GM23338 (cell line): ENCODE data around the gene RELN. TPM values are rescaled to one million over a fixed set of nuclear protein-coding genes. Genes with fewer than 3 reads are reported as not detected.

Experiments
- ATAC-seq: fragments of 200-7000 bp; cut with Tn5 transposase; 3 replicates; pipeline ENCODE4 v1.9.1; 2020
- DNase-seq: peaks from one replicate; pipeline ENCODE4 v3.0.0-alpha.2; 2015; ENCODE audit warnings: low spot score
- H2AFZ ChIP-seq: fragments of 200-600 bp; sonication (generic); 2 replicates; pipeline ENCODE4 v1.8.0; 2016; ENCODE audit warnings: antibody characterized with exemption, mild to moderate bottlenecking, moderate library complexity
- H3F3A ChIP-seq: fragments of 200-600 bp; sonication (generic); replicated peaks from 2 replicates; pipeline ENCODE4 v1.8.0; 2017; ENCODE audit warnings: antibody characterized with exemption, mixed run types, low read depth
- H3K27ac ChIP-seq: fragments of 200-600 bp; sonication (generic); 2 replicates; pipeline ENCODE4 v1.6.1; 2016; ENCODE audit warnings: low read depth
- H3K27me3 ChIP-seq: fragments of 200-600 bp; sonication (generic); 2 replicates; pipeline ENCODE4 v1.8.0; 2016; ENCODE audit warnings: mild to moderate bottlenecking, mixed run types, moderate library complexity; ENCODE audit not compliant: insufficient read depth
- H3K36me3 ChIP-seq: fragments of 200-600 bp; sonication (generic); 2 replicates; pipeline ENCODE4 v1.8.0; 2016; ENCODE audit warnings: mild to moderate bottlenecking; ENCODE audit not compliant: insufficient read depth
- H3K4me1 ChIP-seq: fragments of 200-600 bp; sonication (generic); 2 replicates; pipeline ENCODE4 v1.8.0; 2016; ENCODE audit warnings: mild to moderate bottlenecking, moderate library complexity; ENCODE audit not compliant: insufficient read depth
- H3K4me2 ChIP-seq: fragments of 200-600 bp; sonication (generic); 2 replicates; pipeline ENCODE4 v1.7.1; 2017; ENCODE audit warnings: mixed run types
- H3K4me3 ChIP-seq: fragments of 200-600 bp; sonication (generic); 2 replicates; pipeline ENCODE4 v1.6.1; 2016; ENCODE audit warnings: mixed run types
- H3K79me2 ChIP-seq: fragments of 200-600 bp; sonication (generic); replicated peaks from 2 replicates; pipeline ENCODE4 v1.8.0; 2017; ENCODE audit warnings: mild to moderate bottlenecking; ENCODE audit not compliant: insufficient read depth
- H3K9me2 ChIP-seq: fragments of 200-600 bp; sonication (generic); 2 replicates; pipeline ENCODE4 v1.8.0; 2017; ENCODE audit not compliant: insufficient read depth
- H4K20me1 ChIP-seq: fragments of 200-600 bp; sonication (generic); replicated peaks from 2 replicates; pipeline ENCODE4 v1.8.0; 2017; ENCODE audit warnings: mild to moderate bottlenecking; ENCODE audit not compliant: insufficient read depth
- H3K27ac Mint-ChIP-seq: 2 replicates; pipeline ENCODE4 v1.8.0; 2020; ENCODE audit warnings: inconsistent platforms, mild to moderate bottlenecking, moderate library complexity, mixed read lengths
- H3K27me3 Mint-ChIP-seq: 3 replicates; pipeline ENCODE4 v1.8.0; 2022; ENCODE audit warnings: low read depth, mild to moderate bottlenecking, moderate library complexity, mixed read lengths, inconsistent platforms; ENCODE audit not compliant: insufficient read depth, poor library complexity
- H3K36me3 Mint-ChIP-seq: 3 replicates; pipeline ENCODE4 v1.8.0; 2021; ENCODE audit warnings: low read depth, mild to moderate bottlenecking, inconsistent platforms, moderate library complexity, mixed read lengths
- H3K4me1 Mint-ChIP-seq: 3 replicates; pipeline ENCODE4 v1.8.0; 2020; ENCODE audit warnings: mild to moderate bottlenecking, inconsistent platforms, mixed read lengths
- H3K4me3 Mint-ChIP-seq: 3 replicates; pipeline ENCODE4 v1.8.0; 2021; ENCODE audit warnings: moderate library complexity, mild to moderate bottlenecking, inconsistent platforms, mixed read lengths
- H3K9me3 Mint-ChIP-seq: 3 replicates; pipeline ENCODE4 v1.8.0; 2020; ENCODE audit warnings: moderate library complexity, mild to moderate bottlenecking, inconsistent platforms, mixed read lengths
- CREB1 ChIP-seq: fragments of 250-450 bp; sonication (Bioruptor Pico); IDR thresholded peaks from 2 replicates; pipeline ENCODE4 v1.5.0; 2020; ENCODE audit warnings: low read depth, mild to moderate bottlenecking, moderate library complexity
- EZH2 ChIP-seq: fragments of 200-600 bp; sonication (generic); IDR thresholded peaks from one replicate; pipeline ENCODE4 v1.8.0; 2017; ENCODE audit warnings: antibody characterized with exemption, mild to moderate bottlenecking, low read depth; ENCODE audit not compliant: unreplicated experiment
- EZH2phosphoT487 ChIP-seq: fragments of 200-600 bp; sonication (generic); IDR thresholded peaks from one replicate; pipeline ENCODE4 v1.8.1; 2018; ENCODE audit warnings: antibody characterized with exemption; ENCODE audit not compliant: unreplicated experiment
- JUNB ChIP-seq: IDR thresholded peaks from one replicate; pipeline ENCODE4 v1.6.1; 2016; ENCODE audit warnings: antibody characterized with exemption; ENCODE audit not compliant: unreplicated experiment
- NANOG ChIP-seq: IDR thresholded peaks from 2 replicates; pipeline ENCODE4 v1.6.1; 2016; ENCODE audit warnings: antibody characterized with exemption, borderline replicate concordance
- POLR2AphosphoS5 ChIP-seq: IDR thresholded peaks from 2 replicates; pipeline ENCODE4 v1.6.1; 2016; ENCODE audit warnings: antibody characterized with exemption, low read depth
- REST ChIP-seq: IDR thresholded peaks from one replicate; pipeline ENCODE4 v1.6.1; 2018; ENCODE audit warnings: antibody characterized with exemption; ENCODE audit not compliant: unreplicated experiment
- STAT1 ChIP-seq: IDR thresholded peaks from one replicate; pipeline ENCODE4 v1.6.1; 2016; ENCODE audit warnings: antibody characterized with exemption; ENCODE audit not compliant: unreplicated experiment
- ZNF114 ChIP-seq: fragments of 250-450 bp; sonication (Bioruptor Pico); IDR thresholded peaks from 2 replicates; pipeline ENCODE4 v1.5.0; 2020; ENCODE audit warnings: mild to moderate bottlenecking, moderate library complexity
- ZNF331 ChIP-seq: fragments of 250-450 bp; sonication (Bioruptor Pico); IDR thresholded peaks from 2 replicates; pipeline ENCODE4 v1.5.0; 2020; ENCODE audit warnings: low read depth, mild to moderate bottlenecking, moderate library complexity
- ZNF462 ChIP-seq: fragments of 250-450 bp; sonication (Bioruptor Pico); IDR thresholded peaks from 2 replicates; pipeline ENCODE4 v1.5.0; 2020; ENCODE audit warnings: mild to moderate bottlenecking, moderate library complexity
- polyA plus RNA-seq: library from polyadenylated mRNA; unstranded; fragments of >200 nt; fragmentation: Nextera tagmentation; extraction: Ambion mirVana; gene quantifications from 2 replicates; pipeline ENCODE4 v1.2.1, GENCODE V29; 2016
- total RNA-seq: library from RNA; depleted of rRNA; stranded (reverse); fragments of >200 nt; shearing (Covaris generic); gene quantifications from 2 replicates; pipeline ENCODE4 v1.2.3, GENCODE V29; 2014
- TF ChIP-seq, protein P1 (sequence below): IDR thresholded peaks from 2 replicates; pipeline ENCODE4 v1.6.1; 2016; ENCODE audit warnings: antibody characterized with exemption
- TF ChIP-seq, protein P2 (sequence below), 2 experiments: fragments of 200-600 bp in 1 of 2; sonication (generic) in 1 of 2; conservative IDR thresholded peaks; 2 replicates each; pipeline versions ENCODE4 v1.5.1 to v1.6.1; 2016 to 2017; ENCODE audit warnings: antibody characterized with exemption in 2 of 2, low read depth in 2 of 2, mild to moderate bottlenecking in 2 of 2, moderate library complexity in 1 of 2

Gene RELN
- total and polyA plus RNA-seq, 2 experiments from 2014 or later: 0.10 to 0.76 TPM

- H3K27me3 Mint-ChIP-seq: no peaks in the 10 kb centered on the region
- TF ChIP-seq JUNB (no peak), ZNF462 (CRISPR knock-in tag) (no peak), CREB1 (no peak), STAT1 (no peak), EZH2 (no peak), NANOG (no peak), ZNF331 (CRISPR knock-in tag) (no peak), ZNF114 (CRISPR knock-in tag) (no peak), EZH2phosphoT487 (no peak), POLR2AphosphoS5 (no peak), REST (no peak)
- TF ChIP-seq, protein P1, sequence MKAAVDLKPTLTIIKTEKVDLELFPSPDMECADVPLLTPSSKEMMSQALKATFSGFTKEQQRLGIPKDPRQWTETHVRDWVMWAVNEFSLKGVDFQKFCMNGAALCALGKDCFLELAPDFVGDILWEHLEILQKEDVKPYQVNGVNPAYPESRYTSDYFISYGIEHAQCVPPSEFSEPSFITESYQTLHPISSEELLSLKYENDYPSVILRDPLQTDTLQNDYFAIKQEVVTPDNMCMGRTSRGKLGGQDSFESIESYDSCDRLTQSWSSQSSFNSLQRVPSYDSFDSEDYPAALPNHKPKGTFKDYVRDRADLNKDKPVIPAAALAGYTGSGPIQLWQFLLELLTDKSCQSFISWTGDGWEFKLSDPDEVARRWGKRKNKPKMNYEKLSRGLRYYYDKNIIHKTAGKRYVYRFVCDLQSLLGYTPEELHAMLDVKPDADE: no peak
- TF ChIP-seq, protein P2, sequence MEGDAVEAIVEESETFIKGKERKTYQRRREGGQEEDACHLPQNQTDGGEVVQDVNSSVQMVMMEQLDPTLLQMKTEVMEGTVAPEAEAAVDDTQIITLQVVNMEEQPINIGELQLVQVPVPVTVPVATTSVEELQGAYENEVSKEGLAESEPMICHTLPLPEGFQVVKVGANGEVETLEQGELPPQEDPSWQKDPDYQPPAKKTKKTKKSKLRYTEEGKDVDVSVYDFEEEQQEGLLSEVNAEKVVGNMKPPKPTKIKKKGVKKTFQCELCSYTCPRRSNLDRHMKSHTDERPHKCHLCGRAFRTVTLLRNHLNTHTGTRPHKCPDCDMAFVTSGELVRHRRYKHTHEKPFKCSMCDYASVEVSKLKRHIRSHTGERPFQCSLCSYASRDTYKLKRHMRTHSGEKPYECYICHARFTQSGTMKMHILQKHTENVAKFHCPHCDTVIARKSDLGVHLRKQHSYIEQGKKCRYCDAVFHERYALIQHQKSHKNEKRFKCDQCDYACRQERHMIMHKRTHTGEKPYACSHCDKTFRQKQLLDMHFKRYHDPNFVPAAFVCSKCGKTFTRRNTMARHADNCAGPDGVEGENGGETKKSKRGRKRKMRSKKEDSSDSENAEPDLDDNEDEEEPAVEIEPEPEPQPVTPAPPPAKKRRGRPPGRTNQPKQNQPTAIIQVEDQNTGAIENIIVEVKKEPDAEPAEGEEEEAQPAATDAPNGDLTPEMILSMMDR (conservative IDR thresholded peaks at IDR 0.05; ENCODE audit: low read depth in 2 of 2): no peak
- Histone ChIP-seq H4K20me1 (no peaks in the 10 kb centered on the region), H3K4me3 (no peak overlapping the region), H2AFZ (no peak overlapping the region), H3K27ac (no peak overlapping the region), H3K4me2 (no peak overlapping the region), H3K9me2 (no peaks in the 10 kb centered on the region), H3K4me1 (no peaks in the 10 kb centered on the region), H3K27me3 (no peaks in the 10 kb centered on the region), H3F3A (no peaks in the 10 kb centered on the region), H3K36me3 (no peaks in the 10 kb centered on the region), H3K79me2 (no peaks in the 10 kb centered on the region)
- H3K36me3 Mint-ChIP-seq: no peaks in the 10 kb centered on the region
- no peak overlapping the region for H3K27ac Mint-ChIP-seq
- no peak overlapping the region for H3K4me3 Mint-ChIP-seq
- DNase-seq (no peak), ATAC-seq (no peak)
- H3K9me3 Mint-ChIP-seq: no peaks in the 10 kb centered on the region
- no peaks in the 10 kb centered on the region for H3K4me1 Mint-ChIP-seq
Measured at GRCh38 chr7:103867874-103868273, 121.6 kb downstream of the RELN start.
